GM10248 (cell line): ENCODE data around the gene RDM1.
"Not testable (repeated sequence)": the region's sequence is repeated elsewhere in the genome, so short reads cannot be mapped to it uniquely, and the experiment has no call there.

ENCODE experiments used
- CTCF ChIA-PET: fragments of 300-600 bp; sonication (Branson Sonifier 250); formaldehyde crosslinking; extraction: SDS; loops from one replicate; lab custom pipeline; 2021; ENCODE audit warnings: antibody characterized with exemption; lab: Yijun Ruan, JAX
- POLR2A ChIA-PET: fragments of 350-650 bp; sonication (Branson Sonifier 250); formaldehyde crosslinking; extraction: SDS; loops from one replicate; lab custom pipeline; 2020; ENCODE audit warnings: antibody characterized with exemption; lab: Yijun Ruan, JAX
- DNase-seq: peaks from one replicate; pipeline ENCODE4 v3.0.0; 2012; ENCODE audit errors: extremely low spot score
- TF ChIP-seq, protein P1 (sequence below): IDR thresholded peaks from 2 replicates; pipeline ENCODE4 v1.5.1; 2012; ENCODE audit warnings: mild to moderate bottlenecking, low read depth; ENCODE audit errors: extremely low read depth, missing control alignments, control extremely low read depth

RDM1 gene

GRCh38 chr17:35949401-35949800, 18.8 kb upstream of the RDM1 start:
- POLR2A ChIA-PET = no interaction called here

DNA sequence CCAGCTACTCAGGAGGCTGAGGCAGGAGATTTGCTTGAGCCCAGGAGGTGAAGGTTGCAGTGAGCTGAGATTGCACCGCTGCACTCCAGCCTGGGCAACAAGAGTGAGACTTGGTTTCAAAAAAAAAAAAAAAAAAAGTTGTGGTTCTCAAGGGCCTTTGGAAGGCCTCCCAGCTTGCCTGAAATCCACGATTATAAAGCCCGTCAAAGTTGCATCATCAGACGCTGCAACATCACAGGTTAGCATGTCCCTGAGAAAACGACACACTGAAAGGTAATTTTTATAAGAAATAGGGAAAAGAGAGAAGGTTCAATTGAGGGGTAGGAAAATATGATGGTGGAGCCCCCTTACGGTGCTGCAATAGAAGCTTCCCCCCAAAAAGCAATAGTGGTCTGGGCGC, 17.5 kb upstream of the RDM1 start:
- no peak for DNase-seq
- ChIA-PET POLR2A (no interaction called here), CTCF (interaction anchor here (1.0 to 2.5 kb wide), 7 partner anchors 11 to 201 kb away, joined by 3 to 11 read pairs (median 6); partner anchors contain the start of gene RDM1)
- TF ChIP-seq, protein P1, sequence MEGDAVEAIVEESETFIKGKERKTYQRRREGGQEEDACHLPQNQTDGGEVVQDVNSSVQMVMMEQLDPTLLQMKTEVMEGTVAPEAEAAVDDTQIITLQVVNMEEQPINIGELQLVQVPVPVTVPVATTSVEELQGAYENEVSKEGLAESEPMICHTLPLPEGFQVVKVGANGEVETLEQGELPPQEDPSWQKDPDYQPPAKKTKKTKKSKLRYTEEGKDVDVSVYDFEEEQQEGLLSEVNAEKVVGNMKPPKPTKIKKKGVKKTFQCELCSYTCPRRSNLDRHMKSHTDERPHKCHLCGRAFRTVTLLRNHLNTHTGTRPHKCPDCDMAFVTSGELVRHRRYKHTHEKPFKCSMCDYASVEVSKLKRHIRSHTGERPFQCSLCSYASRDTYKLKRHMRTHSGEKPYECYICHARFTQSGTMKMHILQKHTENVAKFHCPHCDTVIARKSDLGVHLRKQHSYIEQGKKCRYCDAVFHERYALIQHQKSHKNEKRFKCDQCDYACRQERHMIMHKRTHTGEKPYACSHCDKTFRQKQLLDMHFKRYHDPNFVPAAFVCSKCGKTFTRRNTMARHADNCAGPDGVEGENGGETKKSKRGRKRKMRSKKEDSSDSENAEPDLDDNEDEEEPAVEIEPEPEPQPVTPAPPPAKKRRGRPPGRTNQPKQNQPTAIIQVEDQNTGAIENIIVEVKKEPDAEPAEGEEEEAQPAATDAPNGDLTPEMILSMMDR = no peak

More at GRCh38 chr17:35949401-35949800, 18.8 kb upstream of the RDM1 start:
- TF ChIP-seq, protein P1 = no peak
- no peak for DNase-seq
- CTCF ChIA-PET = interaction anchor here (0.8 to 2.5 kb wide), 4 partner anchors 10 to 199 kb away, joined by 3 to 11 read pairs (median 8); no protein-coding TSS in a partner anchor

DNA sequence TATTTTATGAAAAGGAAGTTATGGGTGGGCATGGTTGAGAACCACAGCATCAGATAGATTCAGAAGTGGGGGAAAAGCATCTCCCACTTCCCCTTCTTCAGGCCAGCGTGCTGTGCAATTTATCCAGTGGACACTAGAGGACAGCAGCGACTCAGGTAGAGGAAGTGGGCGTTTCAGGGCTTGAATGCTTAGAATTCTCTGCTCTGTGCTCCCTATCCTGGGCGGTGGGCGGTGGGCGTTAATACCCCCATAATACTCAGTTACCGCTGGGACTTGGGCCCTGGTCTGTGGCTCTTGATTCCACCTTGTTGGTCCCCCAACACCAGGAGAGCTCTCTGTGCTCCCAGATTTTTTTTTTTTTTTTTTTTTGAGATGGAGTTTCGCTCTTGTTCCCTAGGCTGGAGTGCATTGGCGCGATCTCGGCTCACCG, 16.6 kb upstream of the RDM1 start:
- TF ChIP-seq, protein P1 = peak; percentile 90
- ChIA-PET POLR2A (no interaction called here), CTCF (interaction anchor here (0.7 to 2.5 kb wide), 10 partner anchors 10 to 202 kb away, joined by 3 to 11 read pairs (median 4); partner anchors contain the start of gene RDM1)
- peak; percentile 60 for DNase-seq

- POLR2A ChIA-PET = no interaction called here
- CTCF ChIA-PET = interaction anchor here (1.4 kb wide), 1 partner anchor 94 kb away, joined by 3 read pairs; no protein-coding TSS in a partner anchor
- TF ChIP-seq, protein P1 = no peak
- DNase-seq = no peak
Observed at GRCh38 chr17:35944151-35944550, 13.6 kb upstream of the RDM1 start.

DNA sequence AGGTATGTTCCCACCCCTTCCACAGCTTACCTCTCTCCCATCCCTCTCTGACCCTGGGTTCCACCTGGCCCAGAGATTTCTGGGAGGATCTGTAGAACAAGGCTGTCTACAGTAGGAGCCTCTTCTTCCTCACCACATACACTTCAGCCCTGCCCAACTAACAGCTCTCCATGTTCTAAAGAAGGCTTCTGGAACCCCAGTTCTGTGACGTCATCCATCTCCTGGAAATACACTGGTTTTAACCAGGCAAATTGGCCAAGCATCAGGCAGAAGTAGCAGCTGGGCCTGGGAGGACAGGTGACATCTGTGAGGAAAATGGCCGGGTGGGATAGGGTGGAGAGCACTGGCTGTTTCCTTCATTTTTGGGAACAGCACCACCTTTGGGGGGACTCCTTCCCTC, 13.0 kb upstream of the RDM1 start, which contains the start of gene LYZL6:
LYZL6 (minus strand) TSS at position 177 of the 400 bp plus-strand sequence. CDS start 4,357 bp downstream, outside the sequence.
- TF ChIP-seq, protein P1 = no peak
- no peak for DNase-seq
- CTCF ChIA-PET = interaction anchor here (1.4 kb wide), 1 partner anchor 94 kb away, joined by 3 read pairs; no protein-coding TSS in a partner anchor
- POLR2A ChIA-PET = no interaction called here

DNA sequence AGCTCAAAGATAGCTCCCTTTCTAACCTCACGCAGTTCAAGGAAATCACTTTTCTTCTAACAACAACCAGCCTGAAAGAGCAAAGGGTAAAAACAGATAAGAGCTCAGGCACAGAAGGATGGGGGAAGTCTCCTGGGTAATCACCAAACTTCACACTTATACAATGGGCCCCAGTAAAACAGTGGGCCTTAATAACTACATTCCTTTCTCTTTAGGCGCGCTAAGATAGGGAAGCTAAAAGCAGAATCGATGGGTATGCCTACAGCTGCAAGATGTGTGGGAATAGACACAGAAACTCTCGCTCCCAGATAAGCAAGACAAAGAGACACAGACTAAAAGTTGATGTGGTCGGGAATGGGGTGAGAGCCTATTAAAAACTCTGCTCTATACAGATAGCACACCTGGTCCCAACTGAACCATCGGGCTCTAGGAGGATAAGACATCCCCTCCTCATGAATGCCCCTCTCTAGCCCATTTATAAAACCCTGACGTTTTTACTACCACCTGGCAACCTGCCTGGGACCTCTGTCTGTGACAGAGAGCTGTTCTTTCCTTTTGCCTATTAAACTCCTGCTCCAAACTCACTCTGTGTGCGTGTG, 12.1 kb upstream of the RDM1 start:
- DNase-seq = no peak
- POLR2A ChIA-PET = no interaction called here
- CTCF ChIA-PET = interaction anchor here (0.8 to 1.4 kb wide), 3 partner anchors 12 to 93 kb away, joined by 3 to 5 read pairs (median 3); partner anchors contain the start of gene RDM1
- TF ChIP-seq, protein P1 = no peak

GRCh38 chr17:35938492-35938891, 7.9 kb upstream of the RDM1 start:
- DNase-seq, POLR2A ChIA-PET: not testable (repeated sequence)
- CTCF ChIA-PET = interaction anchor here (2.0 kb wide), 1 partner anchor 11 kb away, joined by 6 read pairs; no protein-coding TSS in a partner anchor
